Endometrial microvascular endothelial cells (primary cell): ENCODE measurements around the gene EHMT1. TPM values are rescaled to one million over a fixed set of nuclear protein-coding genes. Genes with fewer than 3 reads are reported as not detected.
"Not testable (repeated sequence)": the region's sequence is repeated elsewhere in the genome, so short reads cannot be mapped to it uniquely, and the experiment has no call there.

Experiments used
- in situ Hi-C: cut with HindIII; loops from 2 replicates; pipeline ENCODE4 v1.10.0; 2017; ENCODE audit warnings: low sequenced_read_pairs, low pct_unique_long_range_greater_than_20kb; ENCODE audit errors: inconsistent ontology term
- total RNA-seq: library from RNA; depleted of rRNA; stranded (reverse); fragments of >200 nt; gene quantifications from one replicate; pipeline ENCODE4 v1.2.3, GENCODE V29; 2015; ENCODE audit errors: inconsistent ontology term

The EHMT1 gene
- total RNA-seq, 1 donor from 2014 or later, result 69.0 TPM

GRCh38 chr9:137802521-137803243 lies 183.9 kb downstream of the EHMT1 start:
- in situ Hi-C loops, result no loop called here

- in situ Hi-C loops, result no loop called here
Observed at GRCh38 chr9:137804908-137805630, 186.3 kb downstream of the EHMT1 start.

- in situ Hi-C loops, result no loop called here
Observed at GRCh38 chr9:137807721-137808703, 189.2 kb downstream of the EHMT1 start.

- in situ Hi-C loops, result no loop called here
Observed at GRCh38 chr9:137809040-137809576, 190.3 kb downstream of the EHMT1 start.

GRCh38 chr9:137809726-137810450 lies 191.1 kb downstream of the EHMT1 start:
- in situ Hi-C loops, result not testable (repeated sequence)

DNA sequence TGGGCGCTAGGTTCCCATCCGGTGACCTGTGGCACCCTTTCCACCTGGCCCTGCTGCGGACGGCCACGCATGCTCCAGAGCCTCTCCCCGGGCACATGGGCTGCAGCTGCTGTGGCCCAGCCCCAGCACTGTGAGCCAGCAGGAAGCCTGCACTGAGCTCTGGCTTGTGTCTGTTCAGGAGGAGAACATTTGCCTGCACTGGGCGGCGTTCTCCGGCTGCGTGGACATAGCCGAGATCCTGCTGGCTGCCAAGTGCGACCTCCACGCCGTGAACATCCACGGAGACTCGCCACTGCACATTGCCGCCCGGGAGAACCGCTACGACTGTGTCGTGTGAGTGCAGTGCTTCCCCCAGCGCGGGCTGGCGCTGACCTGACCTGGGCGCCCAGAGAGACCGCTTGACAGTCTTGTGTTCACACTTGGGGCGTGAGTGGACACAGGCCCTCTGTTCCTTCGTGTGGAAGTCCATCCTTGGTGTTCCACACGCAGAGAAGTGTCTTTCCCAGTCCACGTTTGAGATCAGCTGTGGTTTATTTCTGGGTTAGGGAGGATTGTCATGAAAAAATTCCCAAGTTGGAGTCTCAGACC lies 192.6 kb downstream of the EHMT1 start:
- in situ Hi-C loops, result no loop called here

- in situ Hi-C loops, result no loop called here
Observed at GRCh38 chr9:137812356-137813023, 193.7 kb downstream of the EHMT1 start.

DNA sequence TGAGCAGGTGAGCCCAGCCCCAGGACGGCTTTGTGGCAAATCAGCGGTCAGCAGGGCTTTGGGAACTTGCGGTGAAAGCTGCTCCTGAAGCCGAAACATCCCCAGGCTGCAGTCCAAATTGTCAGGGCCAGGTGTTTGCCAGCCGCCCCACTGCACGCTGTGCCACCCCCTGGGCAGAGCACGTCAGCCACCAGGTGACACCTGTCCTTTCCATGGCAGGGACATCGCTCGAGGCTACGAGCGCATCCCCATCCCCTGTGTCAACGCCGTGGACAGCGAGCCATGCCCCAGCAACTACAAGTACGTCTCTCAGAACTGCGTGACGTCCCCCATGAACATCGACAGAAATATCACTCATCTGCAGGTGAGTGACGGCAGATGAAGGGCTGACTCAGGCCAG lies 194.4 kb downstream of the EHMT1 start:
- in situ Hi-C loops, result no loop called here

DNA sequence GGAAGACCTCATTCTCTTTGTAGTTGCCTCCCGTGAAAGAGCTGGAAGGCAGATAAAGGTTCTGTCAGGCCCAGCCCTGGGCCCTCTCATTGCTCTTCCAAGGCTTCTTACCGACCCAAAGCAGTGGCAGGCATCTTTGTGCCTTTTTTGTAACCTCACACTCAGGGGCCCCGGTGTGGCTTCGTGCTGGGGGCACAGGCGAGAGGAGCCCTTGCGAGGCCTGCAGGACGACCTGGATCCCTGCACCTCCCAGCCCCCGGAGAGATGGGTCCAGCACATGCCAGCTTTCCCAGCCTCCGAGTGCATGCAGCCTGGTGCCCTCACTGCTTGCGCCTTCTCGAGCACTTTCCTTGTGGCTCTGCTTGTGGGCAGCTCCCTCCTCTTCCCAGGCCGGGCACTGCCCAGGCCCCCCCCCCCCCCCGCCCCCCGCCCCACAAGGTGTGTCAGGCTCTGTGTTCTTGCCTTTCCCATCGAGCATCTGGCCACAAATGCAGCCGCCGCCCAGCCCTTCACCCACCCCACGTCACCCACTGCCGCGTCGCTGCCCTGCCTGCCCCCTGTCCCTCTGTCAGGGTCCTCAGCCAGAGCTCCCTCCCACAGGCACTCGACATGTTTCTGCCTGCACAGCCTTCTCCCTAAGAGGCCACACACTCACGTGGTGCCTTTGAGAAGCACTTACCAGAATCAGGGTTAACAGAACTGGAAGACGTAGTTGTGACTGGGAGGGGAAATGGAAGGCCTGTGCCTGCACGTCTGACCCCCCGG lies 195.0 kb downstream of the EHMT1 start:
- in situ Hi-C loops, result no loop called here

DNA sequence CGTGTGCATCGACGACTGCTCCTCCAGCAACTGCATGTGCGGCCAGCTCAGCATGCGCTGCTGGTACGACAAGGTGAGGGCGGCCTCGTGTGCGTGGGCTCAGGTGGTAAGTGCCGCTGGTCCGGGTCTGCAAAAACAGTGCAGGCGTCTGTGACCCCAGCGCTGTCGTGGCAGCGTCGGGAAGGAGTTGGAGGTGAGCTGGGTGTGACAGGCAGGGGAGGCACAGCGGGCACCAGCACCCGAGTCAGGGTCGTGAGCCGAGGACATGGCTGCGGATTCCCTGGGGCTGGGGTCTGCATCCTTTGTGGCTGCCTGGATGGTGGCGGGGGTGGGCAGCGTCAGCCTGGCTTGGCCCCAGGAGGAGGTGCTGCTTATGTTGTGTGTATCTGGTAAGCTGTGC lies 195.6 kb downstream of the EHMT1 start:
- in situ Hi-C loops, result no loop called here

DNA sequence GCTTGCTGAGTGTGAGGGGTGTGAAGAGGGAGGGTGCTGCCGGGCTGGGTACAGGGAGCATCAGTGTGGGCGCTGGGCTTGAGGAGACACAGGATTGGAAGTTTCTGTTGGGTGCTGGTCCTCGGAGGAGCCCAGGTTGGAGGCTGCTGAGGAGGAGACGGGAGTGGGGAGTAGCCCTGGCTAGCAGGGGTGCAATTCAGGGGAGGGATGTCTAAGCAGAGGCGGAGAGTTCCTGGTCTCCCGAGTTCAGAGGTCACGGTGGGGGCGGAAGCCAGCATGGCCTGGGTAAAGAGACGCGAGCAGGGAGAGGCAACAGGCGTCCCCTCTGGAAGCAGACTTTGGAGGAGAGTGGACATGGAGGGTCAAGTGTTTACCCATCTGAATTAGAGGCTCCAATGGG lies 196.0 kb downstream of the EHMT1 start:
- in situ Hi-C loops, result no loop called here

DNA sequence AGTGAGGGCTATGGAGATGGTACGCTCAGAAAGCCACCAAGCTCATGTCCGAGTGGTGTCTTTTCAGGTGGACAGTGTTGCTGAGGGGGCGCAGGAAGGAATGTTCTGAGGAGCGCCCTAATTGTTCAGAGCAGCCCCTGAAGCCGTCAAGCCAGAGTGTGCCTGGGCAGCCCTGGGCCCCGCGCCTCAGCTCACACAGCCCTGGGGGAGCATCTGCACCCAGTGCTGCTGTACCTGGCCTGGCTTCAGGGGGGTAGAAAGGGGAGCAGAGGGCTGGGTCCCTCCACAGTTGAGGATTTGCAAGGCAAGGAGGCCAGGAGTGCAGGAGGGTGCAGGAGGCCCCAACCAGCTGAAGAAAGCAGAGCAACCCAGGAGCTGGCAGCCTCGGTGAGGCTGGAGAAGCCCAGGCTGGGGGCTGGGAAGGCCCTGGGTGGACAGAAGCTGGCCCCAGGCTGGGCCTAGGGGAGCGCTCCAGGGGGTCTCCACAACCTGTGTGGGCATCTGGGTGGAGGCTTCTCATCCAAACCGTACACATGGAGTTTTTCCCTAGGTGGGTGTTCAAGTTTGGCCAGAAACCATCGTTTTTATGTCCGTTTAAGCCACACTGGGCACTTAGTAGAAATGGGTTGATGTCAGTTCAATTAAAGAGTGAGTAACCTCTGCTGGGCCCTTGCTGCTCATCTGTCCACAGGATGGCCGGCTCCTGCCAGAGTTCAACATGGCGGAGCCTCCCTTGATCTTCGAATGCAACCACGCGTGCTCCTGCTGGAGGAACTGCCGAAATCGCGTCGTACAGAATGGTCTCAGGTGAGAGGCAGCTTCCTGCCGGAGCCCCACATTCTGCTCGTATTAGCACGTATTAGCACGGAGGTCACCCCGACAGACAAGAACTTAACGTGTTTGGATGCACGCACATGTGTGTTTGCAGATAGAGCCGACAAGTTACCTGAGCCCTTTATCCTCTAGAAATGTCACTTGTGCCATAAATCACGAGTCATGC lies 196.8 kb downstream of the EHMT1 start:
- in situ Hi-C loops, result no loop called here

DNA sequence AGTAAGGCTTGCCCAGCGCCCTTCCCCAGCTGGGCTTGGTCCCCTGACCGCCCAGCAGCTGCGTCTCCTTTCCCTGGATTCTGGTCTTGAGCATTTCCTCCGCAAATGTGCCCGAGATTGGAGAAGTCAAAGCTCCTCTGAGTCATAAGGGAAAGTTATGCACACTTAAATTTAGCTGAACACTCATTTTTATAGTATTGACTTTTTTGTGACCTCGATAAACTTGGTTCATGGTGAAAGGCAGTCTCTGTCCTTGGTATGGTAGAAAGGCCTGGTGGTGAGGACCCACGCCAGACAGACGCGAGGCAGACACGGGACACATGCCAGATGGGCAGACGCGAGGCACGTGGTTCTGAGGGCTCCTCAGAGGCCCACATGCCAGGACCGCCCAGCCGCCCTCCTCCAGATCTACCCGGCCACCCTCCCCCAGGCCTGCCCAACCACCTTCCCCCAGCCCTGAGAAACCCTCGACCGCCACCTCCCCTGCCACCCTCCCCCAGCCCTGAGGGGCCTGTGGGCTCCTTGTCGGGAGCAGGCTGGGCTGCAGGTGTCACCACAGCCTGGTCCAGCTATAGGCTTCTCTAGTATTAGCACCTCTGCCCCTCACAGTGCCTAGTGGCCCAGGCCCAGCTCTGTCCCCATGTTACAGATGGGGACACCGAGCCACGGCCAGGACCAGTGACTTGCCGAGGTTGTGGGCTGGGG lies 197.9 kb downstream of the EHMT1 start:
- in situ Hi-C loops, result no loop called here

GRCh38 chr9:137817236-137818200 lies 198.7 kb downstream of the EHMT1 start:
- in situ Hi-C loops, result no loop called here
